GM23338 (cell line): ENCODE data around the gene TRDMT1.

Source experiments
- EZH2 ChIP-seq: fragments of 200-600 bp; sonication (generic); IDR thresholded peaks from one replicate; pipeline ENCODE4 v1.8.0; 2017; ENCODE audit warnings: antibody characterized with exemption, mild to moderate bottlenecking, low read depth; ENCODE audit not compliant: unreplicated experiment
- TF ChIP-seq, protein P1 (sequence below), 2 experiments: fragments of 200-600 bp in 1 of 2; sonication (generic) in 1 of 2; conservative IDR thresholded peaks; 2 replicates each; pipeline versions ENCODE4 v1.5.1 to v1.6.1; 2016 to 2017; ENCODE audit warnings: antibody characterized with exemption in 2 of 2, low read depth in 2 of 2, mild to moderate bottlenecking in 2 of 2, moderate library complexity in 1 of 2

DNA sequence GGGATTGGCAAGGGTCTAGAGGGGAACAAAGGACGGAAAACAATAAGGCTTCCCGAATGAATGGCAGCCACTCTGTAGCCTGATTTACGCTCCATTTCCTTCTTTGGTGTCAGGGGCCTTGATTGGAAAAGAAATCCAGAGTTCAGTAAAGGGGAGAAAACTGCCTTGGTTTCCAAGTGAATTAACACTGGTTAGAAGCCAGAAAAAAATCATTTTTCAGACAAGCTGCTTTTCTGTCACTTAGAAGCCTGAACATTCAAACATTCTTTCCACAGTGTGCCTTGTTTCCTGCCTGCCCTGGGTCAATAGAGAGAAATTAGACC, 283 bp upstream of the TRDMT1 start:
- TF ChIP-seq, protein P1, sequence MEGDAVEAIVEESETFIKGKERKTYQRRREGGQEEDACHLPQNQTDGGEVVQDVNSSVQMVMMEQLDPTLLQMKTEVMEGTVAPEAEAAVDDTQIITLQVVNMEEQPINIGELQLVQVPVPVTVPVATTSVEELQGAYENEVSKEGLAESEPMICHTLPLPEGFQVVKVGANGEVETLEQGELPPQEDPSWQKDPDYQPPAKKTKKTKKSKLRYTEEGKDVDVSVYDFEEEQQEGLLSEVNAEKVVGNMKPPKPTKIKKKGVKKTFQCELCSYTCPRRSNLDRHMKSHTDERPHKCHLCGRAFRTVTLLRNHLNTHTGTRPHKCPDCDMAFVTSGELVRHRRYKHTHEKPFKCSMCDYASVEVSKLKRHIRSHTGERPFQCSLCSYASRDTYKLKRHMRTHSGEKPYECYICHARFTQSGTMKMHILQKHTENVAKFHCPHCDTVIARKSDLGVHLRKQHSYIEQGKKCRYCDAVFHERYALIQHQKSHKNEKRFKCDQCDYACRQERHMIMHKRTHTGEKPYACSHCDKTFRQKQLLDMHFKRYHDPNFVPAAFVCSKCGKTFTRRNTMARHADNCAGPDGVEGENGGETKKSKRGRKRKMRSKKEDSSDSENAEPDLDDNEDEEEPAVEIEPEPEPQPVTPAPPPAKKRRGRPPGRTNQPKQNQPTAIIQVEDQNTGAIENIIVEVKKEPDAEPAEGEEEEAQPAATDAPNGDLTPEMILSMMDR (conservative IDR thresholded peaks at IDR 0.05; ENCODE audit: low read depth in 2 of 2), result no peak
- TF ChIP-seq EZH2, result no peak
